GM18520 (cell line): ENCODE results near the gene ADGRG1.

ENCODE experiments used
- ATAC-seq: cut with Tn5 transposase; IDR thresholded peaks from one replicate; pipeline ENCODE4 v1.9.1; 2021; ENCODE audit not compliant: unreplicated experiment

The ADGRG1 gene

DNA sequence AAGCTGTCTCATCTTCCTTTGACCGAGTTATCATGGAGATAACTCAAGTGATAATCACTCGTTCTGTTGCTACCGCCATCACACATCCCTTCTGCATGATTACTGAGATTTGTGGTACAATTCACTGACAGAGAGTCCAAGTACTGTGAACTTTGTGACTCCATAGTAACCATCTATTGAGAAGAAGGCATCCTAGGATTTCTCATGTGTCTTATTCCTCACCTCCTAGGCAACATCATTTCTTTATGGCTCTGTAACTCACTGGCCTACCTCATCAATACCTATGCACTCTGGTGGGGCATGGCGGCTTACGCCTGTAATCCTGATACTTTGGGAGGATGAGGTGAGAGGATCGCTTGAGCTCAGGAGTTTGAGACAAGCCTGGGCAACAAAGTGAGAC, 85.6 kb downstream of the ADGRG1 start:
- no peak for ATAC-seq
